ENCODE measurements around the gene USF3.

Gene USF3

DNA sequence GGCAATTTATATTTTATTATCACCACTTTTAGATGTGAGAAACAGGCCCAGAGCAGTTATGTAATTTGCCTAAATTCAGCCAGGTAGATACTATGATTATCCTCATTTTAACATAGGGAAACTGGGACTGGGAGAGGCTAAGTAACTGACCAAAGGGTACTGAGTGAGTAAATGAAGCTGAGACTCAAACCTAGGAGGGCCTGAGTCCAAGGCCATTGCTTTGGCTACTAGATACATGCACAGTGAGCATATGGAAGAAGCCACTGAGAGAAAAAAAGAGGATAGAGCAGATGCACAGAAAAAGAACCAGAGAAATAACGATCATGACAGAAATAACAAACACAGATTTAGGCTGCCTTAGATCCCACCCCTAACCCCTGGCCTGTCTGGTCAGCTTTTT, 33.6 kb downstream of the USF3 start:
- H3K79me2 ChIP-seq (ENCODE audit: insufficient read depth, low read depth): no peaks in the 10 kb centered on the region
- H2AFZ ChIP-seq (ENCODE audit: low read depth): no peak overlapping the region
- H3K27me3 ChIP-seq (ENCODE audit: insufficient read depth, low read depth): no peaks in the 10 kb centered on the region
- TF ChIP-seq, protein P1, sequence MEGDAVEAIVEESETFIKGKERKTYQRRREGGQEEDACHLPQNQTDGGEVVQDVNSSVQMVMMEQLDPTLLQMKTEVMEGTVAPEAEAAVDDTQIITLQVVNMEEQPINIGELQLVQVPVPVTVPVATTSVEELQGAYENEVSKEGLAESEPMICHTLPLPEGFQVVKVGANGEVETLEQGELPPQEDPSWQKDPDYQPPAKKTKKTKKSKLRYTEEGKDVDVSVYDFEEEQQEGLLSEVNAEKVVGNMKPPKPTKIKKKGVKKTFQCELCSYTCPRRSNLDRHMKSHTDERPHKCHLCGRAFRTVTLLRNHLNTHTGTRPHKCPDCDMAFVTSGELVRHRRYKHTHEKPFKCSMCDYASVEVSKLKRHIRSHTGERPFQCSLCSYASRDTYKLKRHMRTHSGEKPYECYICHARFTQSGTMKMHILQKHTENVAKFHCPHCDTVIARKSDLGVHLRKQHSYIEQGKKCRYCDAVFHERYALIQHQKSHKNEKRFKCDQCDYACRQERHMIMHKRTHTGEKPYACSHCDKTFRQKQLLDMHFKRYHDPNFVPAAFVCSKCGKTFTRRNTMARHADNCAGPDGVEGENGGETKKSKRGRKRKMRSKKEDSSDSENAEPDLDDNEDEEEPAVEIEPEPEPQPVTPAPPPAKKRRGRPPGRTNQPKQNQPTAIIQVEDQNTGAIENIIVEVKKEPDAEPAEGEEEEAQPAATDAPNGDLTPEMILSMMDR (conservative IDR thresholded peaks at IDR 0.05; ENCODE audit: low read depth, low read length): no peak
- no peaks in the 10 kb centered on the region for H3K4me1 ChIP-seq (ENCODE audit: low read depth, poor library complexity, severe bottlenecking)
- H3K4me3 ChIP-seq (IDR thresholded peaks at IDR 0.05; ENCODE audit: insufficient read depth, low read depth, low read length): no peak overlapping the region
- H4K20me1 ChIP-seq (ENCODE audit: insufficient read depth): no peaks in the 10 kb centered on the region
- no peak overlapping the region for H3K9ac ChIP-seq
- no peak overlapping the region for H3K4me2 ChIP-seq
- H3K27ac ChIP-seq: no peak overlapping the region
- H3K36me3 ChIP-seq (ENCODE audit: insufficient read depth): no peaks in the 10 kb centered on the region

DNA sequence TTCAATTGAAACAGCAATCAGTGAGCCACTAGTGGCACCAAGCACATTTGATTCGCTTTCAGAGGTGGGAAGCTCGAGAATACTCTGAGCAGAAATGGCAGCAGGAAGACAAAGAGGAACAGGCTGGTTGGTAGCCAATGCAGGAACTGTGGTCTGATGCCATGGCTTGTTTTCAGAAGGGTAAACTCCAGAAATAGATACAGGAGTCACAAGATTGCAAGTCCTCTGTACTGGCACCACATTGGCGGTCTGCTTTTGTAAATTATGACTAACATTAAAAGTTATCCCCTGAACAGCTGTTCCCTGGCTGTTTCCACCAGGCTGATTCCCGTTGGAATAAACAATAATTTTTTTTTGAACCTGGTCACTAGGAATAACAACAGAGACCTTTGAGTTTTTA, 35.5 kb downstream of the USF3 start:
- TF ChIP-seq, protein P1 (conservative IDR thresholded peaks at IDR 0.05; ENCODE audit: low read depth, low read length): no peak
- Histone ChIP-seq H4K20me1 (ENCODE audit: insufficient read depth) (no peaks in the 10 kb centered on the region), H3K4me2 (no peak overlapping the region), H2AFZ (ENCODE audit: low read depth) (no peak overlapping the region), H3K79me2 (ENCODE audit: insufficient read depth, low read depth) (no peaks in the 10 kb centered on the region), H3K9ac (no peak overlapping the region), H3K4me1 (ENCODE audit: low read depth, poor library complexity, severe bottlenecking) (no peaks in the 10 kb centered on the region), H3K27me3 (ENCODE audit: insufficient read depth, low read depth) (no peaks in the 10 kb centered on the region), H3K27ac (no peak overlapping the region), H3K36me3 (ENCODE audit: insufficient read depth) (no peaks in the 10 kb centered on the region), H3K4me3 (IDR thresholded peaks at IDR 0.05; ENCODE audit: insufficient read depth, low read depth, low read length) (no peak overlapping the region)

DNA sequence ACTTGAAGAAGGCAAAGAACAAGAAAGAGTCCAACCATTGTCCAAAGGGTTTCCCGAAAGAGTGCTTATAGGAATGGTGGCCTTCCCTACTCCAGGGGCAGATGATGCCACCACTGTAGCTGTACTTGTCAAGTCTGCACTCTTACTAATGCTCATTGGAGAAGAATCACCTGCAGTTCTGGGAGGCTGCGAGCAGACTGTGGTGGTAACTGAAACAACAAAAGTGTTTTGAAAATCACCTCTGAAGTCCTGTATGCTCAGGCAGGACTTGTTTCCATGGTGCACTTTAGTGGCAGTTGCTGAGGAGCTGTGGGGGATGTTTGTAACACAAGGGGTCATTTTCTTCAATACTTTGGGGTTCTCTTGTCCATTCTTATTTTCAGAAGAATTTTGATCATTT, 36.0 kb downstream of the USF3 start:
- H3K9ac ChIP-seq: no peak overlapping the region
- H3K4me1 ChIP-seq (ENCODE audit: low read depth, poor library complexity, severe bottlenecking): no peaks in the 10 kb centered on the region
- H3K27me3 ChIP-seq (ENCODE audit: insufficient read depth, low read depth): no peaks in the 10 kb centered on the region
- no peak overlapping the region for H3K4me2 ChIP-seq
- TF ChIP-seq, protein P1 (conservative IDR thresholded peaks at IDR 0.05; ENCODE audit: low read depth, low read length): no peak
- no peaks in the 10 kb centered on the region for H3K79me2 ChIP-seq (ENCODE audit: insufficient read depth, low read depth)
- H3K27ac ChIP-seq: no peak overlapping the region
- no peak overlapping the region for H3K4me3 ChIP-seq (IDR thresholded peaks at IDR 0.05; ENCODE audit: insufficient read depth, low read depth, low read length)
- H4K20me1 ChIP-seq (ENCODE audit: insufficient read depth): no peaks in the 10 kb centered on the region
- no peaks in the 10 kb centered on the region for H3K36me3 ChIP-seq (ENCODE audit: insufficient read depth)
- no peak overlapping the region for H2AFZ ChIP-seq (ENCODE audit: low read depth)

DNA sequence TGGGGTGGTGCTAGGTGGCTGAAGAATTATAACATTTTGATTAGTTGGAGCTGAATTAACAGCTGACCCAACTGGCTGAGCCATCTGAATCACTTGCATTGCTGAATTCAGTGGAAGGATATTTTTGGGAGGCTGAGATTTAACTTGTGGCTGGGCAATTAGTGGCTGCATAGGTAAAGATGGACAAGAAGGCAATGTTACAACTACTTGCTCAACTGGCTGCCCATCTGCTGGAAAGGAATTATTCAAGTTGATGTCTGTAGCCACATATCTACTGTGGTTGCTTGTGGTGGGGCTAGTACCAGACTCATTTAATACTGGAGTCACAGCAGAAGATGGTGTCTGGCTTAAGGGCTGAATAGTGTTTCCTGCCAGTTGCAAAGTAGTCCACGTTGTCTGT, 36.4 kb downstream of the USF3 start:
- Histone ChIP-seq H3K4me3 (IDR thresholded peaks at IDR 0.05; ENCODE audit: insufficient read depth, low read depth, low read length) (no peak overlapping the region), H4K20me1 (ENCODE audit: insufficient read depth) (no peaks in the 10 kb centered on the region), H3K36me3 (ENCODE audit: insufficient read depth) (no peaks in the 10 kb centered on the region), H2AFZ (ENCODE audit: low read depth) (no peak overlapping the region), H3K79me2 (ENCODE audit: insufficient read depth, low read depth) (no peaks in the 10 kb centered on the region), H3K4me1 (ENCODE audit: low read depth, poor library complexity, severe bottlenecking) (no peaks in the 10 kb centered on the region), H3K4me2 (no peak overlapping the region), H3K27ac (no peak overlapping the region), H3K9ac (no peak overlapping the region), H3K27me3 (ENCODE audit: insufficient read depth, low read depth) (no peaks in the 10 kb centered on the region)
- TF ChIP-seq, protein P1 (conservative IDR thresholded peaks at IDR 0.05; ENCODE audit: low read depth, low read length): no peak

All from KMS-11 (cell line).